GM12891 (cell line): ENCODE data around the gene IQCK.

ENCODE experiments used
- DNase-seq: peaks from one replicate; pipeline ENCODE4 v3.0.0; 2011; ENCODE audit warnings: low spot score; ENCODE audit not compliant: insufficient read length
- FAIRE-seq: peaks from 2 replicates; lab custom pipeline; 2011; peaks lifted over from hg19 to GRCh38; lab: Jason Lieb, UNC
- PAX5 ChIP-seq: IDR thresholded peaks from 2 replicates; pipeline ENCODE4 v1.6.1; 2011; ENCODE audit warnings: low read length, moderate library complexity, mild to moderate bottlenecking; ENCODE audit not compliant: insufficient read depth, severe bottlenecking
- POLR2A ChIP-seq: IDR thresholded peaks from 2 replicates; pipeline ENCODE4 v1.6.1; 2011; ENCODE audit warnings: low read depth, low read length, control low read depth
- POLR2AphosphoS5 ChIP-seq: IDR thresholded peaks from 2 replicates; pipeline ENCODE4 v1.6.1; 2011; ENCODE audit warnings: low read depth, low read length, control low read depth
- POU2F2 ChIP-seq: IDR thresholded peaks from 2 replicates; pipeline ENCODE4 v1.6.1; 2011; ENCODE audit warnings: low read depth, mild to moderate bottlenecking, control low read depth, low read length, moderate library complexity
- SPI1 ChIP-seq: IDR thresholded peaks from 2 replicates; pipeline ENCODE4 v1.6.1; 2011; ENCODE audit warnings: low read depth, low read length, control low read depth
- TAF1 ChIP-seq: IDR thresholded peaks from 2 replicates; pipeline ENCODE4 v1.6.1; 2011; ENCODE audit warnings: low read depth, low read length, control low read depth

The IQCK gene

DNA sequence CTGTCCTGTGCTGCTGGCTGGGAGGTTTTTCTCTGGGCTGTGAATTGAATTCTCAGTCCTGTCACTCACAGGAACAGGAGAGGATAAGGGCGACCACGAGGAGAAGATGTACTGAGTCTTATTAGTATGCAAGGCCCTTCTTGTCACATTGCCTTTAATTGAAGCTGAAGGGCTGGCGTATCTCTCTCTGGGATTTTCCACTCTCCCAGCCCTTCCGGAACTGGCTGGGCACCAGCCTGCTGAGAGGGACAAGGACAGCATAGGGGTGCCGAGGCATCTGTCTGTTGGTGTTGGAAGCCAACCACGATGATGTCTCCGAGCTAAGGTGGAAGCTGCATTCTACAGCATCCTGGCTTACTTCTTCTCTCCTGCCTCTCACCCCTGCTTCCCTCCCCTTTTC lies 133.4 kb downstream of the IQCK start:
- FAIRE-seq (no peak), DNase-seq (no peak)
- TF ChIP-seq PAX5 (no peak), SPI1 (no peak), POLR2A (no peak), POU2F2 (no peak), POLR2AphosphoS5 (no peak), TAF1 (no peak)

DNA sequence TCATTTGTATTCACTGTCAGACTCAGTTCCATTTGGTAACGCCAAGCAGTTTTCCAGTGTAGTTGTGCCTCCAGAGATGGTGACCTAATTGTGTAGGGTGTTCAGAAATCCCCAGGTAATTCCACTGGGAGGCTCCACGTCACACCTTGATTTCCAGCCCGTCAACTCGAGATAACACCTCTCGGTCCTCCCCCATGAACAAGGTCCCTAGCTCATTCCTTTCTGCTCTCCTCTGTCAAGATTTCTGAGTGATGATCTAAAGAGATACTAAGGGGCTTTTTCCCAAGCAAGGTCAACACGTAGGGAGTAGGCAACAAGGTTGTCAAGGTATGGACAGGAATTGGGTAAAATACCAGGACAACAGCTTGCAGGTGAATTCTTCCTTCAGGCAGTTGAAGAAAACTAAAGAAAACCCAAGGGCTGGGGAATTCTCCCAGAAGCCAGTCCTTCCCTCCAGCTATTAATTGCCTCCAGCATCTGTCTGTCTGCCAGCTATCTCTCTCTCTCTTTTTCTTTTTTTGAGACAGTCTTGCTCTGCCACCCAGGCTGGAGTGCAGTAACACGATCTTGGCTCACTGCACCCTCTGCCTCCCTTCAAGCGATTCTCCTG lies 135.2 kb downstream of the IQCK start:
- TF ChIP-seq POLR2AphosphoS5 (no peak), PAX5 (no peak), POLR2A (no peak), TAF1 (no peak), POU2F2 (no peak), SPI1 (no peak)
- FAIRE-seq, result no peak
- DNase-seq, result no peak

DNA sequence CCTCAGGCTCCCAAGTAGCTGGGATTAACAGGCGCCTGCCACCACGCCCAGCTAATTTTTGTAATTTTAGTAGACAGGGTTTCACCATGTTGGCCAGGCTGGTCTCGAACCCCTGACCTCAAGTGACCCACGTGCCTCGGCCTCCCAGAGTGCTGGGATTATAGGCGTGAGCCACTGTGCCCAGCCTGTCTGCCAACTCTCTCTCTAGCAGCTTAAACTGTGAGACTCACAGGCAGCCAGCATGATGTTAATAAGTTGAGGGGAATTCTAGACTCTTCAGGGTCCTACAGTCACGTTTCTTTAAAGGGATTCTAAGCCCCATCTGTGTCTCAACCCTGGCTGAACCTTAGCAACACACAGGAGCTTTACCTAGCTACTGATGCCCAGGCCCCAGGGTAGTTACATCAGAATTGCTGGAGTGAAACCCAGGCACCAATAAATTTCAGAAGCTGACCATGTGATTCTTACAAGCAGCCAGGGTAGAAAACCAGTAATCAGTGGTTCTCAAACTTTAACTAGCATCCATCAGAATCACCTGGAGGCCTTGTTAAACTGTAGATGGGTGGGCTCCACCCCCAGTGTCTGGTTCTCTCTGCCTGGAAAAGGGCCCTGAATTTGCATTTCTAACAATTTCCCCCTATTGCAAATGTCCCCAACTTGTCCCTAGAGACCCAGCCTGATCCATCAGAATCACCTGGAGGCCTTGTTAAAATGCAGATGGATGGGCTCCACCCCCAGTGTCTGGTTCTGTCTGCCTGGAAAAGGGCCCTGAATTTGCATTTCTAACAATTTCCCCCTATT lies 135.9 kb downstream of the IQCK start:
- TF ChIP-seq PAX5, result no peak
- DNase-seq (no peak), FAIRE-seq (no peak)

DNA sequence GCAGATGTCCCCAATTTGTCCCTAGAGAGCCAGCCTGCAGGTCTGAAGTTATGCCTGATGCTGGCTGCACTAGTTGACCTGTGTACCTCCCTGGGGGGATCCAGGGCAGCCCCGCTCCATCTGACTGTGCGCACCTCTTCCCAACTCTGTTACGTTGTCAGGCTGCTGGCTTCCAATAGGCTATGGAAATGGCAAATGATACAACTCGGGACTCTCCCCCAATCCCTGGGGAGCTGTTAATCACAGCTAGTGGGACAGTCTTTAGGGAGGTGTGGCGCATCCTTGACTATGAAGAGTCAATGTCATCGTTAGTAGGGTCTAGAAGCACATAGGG lies 136.4 kb downstream of the IQCK start:
- TF ChIP-seq POLR2AphosphoS5 (no peak), TAF1 (no peak), SPI1 (no peak), PAX5 (no peak), POLR2A (no peak), POU2F2 (no peak)
- FAIRE-seq, result no peak

DNA sequence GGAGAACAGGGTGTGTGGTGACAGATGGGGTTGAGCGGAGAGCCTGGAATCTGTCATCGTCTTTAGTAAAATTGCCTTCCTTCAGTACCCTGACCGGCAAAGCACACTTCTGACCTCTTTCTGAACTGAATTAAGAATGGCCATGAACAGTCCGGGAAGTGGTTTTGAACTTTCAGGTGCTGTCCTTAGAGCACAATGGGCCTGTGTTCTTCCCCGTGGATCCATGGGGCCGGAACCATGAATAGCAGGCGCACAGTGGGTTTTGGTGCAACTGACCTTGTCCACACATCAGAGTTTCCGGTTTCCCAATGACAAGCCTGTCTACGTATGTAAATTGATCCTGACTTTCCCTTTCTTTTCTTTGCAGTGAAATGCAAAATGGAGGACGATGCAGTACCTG lies 138.0 kb downstream of the IQCK start:
- TF ChIP-seq TAF1 (no peak), POLR2AphosphoS5 (no peak), PAX5 (no peak), SPI1 (no peak), POU2F2 (no peak), POLR2A (no peak)
- FAIRE-seq (no peak), DNase-seq (no peak)

More for the DNA sequence above, 136.4 kb downstream of the IQCK start:
- DNase-seq, result no peak

DNA sequence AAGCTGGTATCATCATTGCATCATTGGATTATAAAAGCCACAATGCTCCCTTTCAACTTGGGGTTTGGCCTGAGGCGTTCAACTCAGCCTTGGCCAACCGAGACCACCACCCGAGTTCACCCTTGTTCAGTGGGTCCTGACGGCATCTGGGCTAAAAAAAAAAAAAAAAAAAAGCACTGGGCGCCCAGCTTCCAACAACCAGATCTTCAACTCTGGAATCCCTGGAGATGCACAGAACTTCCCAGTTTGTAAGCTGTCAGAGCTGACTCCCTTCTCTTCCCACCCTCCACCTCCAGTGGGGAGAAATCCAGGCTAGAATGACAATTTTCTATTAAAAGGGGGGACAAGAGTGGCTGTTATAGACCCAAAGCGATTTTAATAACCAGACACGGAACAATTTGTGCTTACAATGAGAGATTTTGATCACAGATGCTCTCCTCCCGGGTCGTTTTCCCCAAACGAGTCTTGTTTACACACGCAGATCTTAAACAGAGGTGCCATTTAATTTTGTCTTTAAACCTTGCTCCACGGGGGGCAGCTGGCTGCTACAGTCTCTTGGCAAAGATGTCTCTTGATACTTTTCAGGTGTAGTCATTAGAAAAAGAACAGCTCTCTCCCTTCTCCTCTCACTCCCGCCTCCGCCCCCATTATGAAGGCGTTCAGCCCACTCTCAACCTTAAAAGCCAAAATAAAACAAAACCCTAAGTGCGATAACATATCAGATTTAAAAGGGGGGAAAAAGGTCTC lies 139.7 kb downstream of the IQCK start:
- FAIRE-seq (no peak), DNase-seq (no peak)
- TF ChIP-seq POLR2A (no peak), PAX5 (no peak), POLR2AphosphoS5 (no peak), TAF1 (no peak), SPI1 (no peak), POU2F2 (no peak)

DNA sequence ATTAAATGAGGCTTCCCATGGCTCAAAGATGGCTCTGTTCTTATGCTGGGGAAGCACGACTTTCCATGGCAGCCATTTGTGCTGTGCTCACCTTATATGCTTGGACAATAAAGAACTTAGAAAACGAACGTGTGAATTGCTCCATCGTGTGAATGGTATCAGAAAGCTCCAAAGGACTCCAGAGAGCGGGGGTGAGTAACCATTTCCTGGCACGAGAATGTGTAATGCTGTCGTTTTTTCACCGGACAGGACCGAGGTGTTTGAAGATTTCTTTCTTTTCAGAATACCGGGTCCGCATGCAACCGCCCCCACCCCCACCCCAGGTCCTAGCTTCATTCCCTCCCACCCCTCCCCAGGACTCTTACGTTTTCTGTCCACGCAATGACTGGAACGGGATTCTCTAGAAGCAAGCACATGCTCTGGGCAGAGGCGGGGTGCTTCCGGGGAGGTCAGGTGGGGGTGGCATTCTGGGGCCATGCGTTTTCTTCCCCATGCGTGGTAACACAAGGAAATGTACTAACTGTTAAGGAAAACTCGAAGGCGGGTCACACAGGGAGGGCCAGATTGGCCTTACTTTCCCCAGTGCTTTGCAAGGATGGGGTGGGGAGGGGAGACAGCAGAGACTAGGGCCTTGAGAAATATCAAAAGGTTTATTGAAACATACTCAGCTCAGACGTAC lies 140.4 kb downstream of the IQCK start:
- FAIRE-seq (no peak), DNase-seq (no peak)
- TF ChIP-seq SPI1, result no peak
- no peak for TF ChIP-seq POU2F2
- no peak for TF ChIP-seq TAF1
- TF ChIP-seq POLR2A, result no peak
- TF ChIP-seq PAX5, result no peak
- TF ChIP-seq POLR2AphosphoS5, result no peak

DNA sequence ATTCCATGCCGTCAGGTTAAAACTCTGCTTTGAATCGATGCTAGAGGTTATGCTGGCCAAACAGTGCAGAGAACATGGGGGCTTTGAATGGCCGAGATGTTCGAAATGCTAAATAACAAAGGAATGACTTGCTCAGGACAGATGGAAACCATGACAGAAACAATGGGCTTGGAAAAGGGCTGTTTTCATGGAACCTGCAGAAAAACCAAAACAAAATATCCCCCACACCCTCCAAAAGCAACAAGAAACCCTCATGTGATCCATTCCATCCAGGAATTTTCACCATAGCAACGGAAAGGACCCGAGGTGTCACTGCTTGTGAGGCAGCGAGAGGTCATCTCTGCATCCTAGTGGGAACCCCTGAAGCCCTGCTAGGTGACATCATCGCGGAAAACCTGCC lies 141.1 kb downstream of the IQCK start:
- no peak for DNase-seq
- no peak for FAIRE-seq
- TF ChIP-seq PAX5 (no peak), TAF1 (no peak), POLR2AphosphoS5 (no peak), POLR2A (no peak), POU2F2 (no peak), SPI1 (no peak)

DNA sequence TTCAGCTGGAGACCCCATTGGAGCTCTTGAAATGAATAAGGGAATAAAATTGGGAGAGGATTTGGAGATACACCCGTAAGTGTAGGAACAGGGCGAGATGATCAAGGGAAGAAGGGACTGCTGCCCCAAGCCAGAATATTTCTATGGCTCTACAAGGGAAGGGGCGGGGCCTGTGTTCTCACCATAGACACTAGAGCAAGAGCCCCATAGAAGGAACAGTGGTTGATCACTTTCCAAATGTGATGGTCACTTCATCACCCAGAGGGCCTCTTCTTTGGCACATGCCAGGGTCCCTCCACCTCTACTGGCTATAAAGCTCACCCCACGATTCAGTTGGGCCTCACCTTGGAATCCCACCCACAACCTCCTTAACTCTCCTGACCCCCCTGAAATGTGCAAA lies 141.5 kb downstream of the IQCK start:
- TF ChIP-seq POLR2A (no peak), SPI1 (no peak), PAX5 (no peak), TAF1 (no peak), POU2F2 (no peak), POLR2AphosphoS5 (no peak)
- FAIRE-seq, result no peak
- no peak for DNase-seq
